Measurements from ENCODE around the gene PTMS. TPM values are rescaled to one million over a fixed set of nuclear protein-coding genes. Genes with fewer than 3 reads are reported as not detected.
A peak's percentile ranks its signal among the peaks of the same experiment; 100 is the strongest.

Gene PTMS
- total RNA-seq, 6 experiments from 2014 or later, result 423 to 607 (median 561) TPM

DNA sequence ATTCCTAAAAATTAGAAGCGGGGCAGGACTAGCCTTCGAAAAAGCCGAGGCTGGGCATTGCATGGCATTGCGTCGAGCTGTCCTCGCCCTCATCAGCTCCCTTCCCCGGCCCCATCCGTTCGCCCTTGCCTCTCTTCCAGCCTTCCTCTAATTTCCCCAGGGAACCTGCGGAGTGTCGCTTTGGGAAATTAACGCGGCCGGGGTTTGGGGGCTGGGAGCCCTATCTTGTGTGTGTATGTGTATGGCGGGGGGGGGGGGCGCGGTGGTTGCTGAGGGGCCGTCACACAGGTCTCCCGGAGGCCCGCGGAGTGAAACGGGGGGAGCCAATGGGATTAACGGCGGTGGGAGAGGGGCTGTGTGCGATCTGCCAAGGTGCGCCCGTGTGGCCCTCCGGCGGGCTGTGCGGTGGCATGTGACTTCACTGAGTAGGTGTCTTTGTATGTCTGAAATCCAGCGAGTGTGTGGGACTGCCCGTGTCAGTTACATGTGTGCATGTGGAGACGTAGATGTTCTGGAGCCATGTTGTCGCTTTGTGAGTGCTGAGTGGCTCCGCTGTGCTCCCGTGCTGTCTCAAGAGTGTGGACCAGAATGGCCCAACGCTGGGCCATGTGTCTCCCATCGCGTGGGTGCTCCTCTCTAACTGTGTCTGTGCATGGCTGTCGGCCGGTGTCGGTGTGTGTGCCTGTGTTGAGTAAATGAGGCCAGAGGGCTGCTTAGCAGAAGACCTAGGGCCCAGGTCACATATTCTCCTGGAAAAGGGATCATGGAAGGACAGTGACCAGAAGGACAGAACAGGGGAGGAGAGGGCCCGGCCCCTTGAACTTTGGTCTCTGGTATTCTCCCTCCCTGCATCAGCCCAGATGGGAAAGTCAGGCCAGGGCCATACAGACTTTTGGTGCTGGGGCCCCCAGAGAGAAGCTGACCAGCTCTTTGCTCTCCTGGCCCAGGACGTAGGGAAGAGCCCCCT, 1.5 kb downstream of the PTMS start:
- H3K9me3 Mint-ChIP-seq, result no peaks in the 10 kb centered on the region
- H3K4me1 Mint-ChIP-seq (ENCODE audit: low read depth), result peaks cover 62% of the 10 kb centered on the region
- H3K27me3 Mint-ChIP-seq (ENCODE audit: insufficient read depth), result peaks cover 4% of the 10 kb centered on the region; the same call in 1 of the 2 replicates
- peaks cover 5% of the 10 kb centered on the region for H3K36me3 Mint-ChIP-seq (ENCODE audit: low read depth)
- peak; percentile 21 for DNase-seq
- peak overlapping the region; percentile 82 for H3K27ac Mint-ChIP-seq
- H3K4me3 Mint-ChIP-seq, result peak overlapping the region; percentile 93
- TF ChIP-seq, protein P1, sequence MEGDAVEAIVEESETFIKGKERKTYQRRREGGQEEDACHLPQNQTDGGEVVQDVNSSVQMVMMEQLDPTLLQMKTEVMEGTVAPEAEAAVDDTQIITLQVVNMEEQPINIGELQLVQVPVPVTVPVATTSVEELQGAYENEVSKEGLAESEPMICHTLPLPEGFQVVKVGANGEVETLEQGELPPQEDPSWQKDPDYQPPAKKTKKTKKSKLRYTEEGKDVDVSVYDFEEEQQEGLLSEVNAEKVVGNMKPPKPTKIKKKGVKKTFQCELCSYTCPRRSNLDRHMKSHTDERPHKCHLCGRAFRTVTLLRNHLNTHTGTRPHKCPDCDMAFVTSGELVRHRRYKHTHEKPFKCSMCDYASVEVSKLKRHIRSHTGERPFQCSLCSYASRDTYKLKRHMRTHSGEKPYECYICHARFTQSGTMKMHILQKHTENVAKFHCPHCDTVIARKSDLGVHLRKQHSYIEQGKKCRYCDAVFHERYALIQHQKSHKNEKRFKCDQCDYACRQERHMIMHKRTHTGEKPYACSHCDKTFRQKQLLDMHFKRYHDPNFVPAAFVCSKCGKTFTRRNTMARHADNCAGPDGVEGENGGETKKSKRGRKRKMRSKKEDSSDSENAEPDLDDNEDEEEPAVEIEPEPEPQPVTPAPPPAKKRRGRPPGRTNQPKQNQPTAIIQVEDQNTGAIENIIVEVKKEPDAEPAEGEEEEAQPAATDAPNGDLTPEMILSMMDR (IDR thresholded peaks at IDR 0.05), result no peak

DNA sequence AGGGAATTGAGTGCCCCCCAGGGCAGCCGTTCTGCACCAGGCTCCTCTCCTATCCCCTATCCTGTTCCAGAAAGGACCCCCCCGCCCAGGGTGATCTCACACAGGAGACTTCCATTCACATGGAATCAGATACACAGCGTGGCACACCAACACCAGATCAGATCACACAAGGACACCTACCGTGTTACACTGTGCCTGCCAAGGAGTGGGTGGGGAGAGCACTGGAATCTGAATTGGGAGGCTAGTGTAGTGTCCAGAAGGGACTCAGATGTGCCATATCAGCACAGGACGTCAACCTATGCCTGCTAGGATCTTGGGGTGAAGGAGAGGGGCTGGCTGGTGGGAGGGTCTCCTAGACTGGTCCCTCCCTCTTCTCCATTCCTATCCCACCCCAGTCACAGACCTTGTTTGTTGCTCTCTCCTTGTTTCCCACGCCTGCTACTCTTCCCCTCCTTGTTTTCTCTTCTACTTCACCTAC, 2.3 kb downstream of the PTMS start:
- Mint-ChIP-seq H3K27me3 (ENCODE audit: insufficient read depth) (peaks cover 4% of the 10 kb centered on the region; the same call in 1 of the 2 replicates), H3K36me3 (ENCODE audit: low read depth) (peaks cover 5% of the 10 kb centered on the region), H3K27ac (peak overlapping the region; percentile 82), H3K4me3 (peak overlapping the region; percentile 93), H3K4me1 (ENCODE audit: low read depth) (peaks cover 54% of the 10 kb centered on the region), H3K9me3 (no peaks in the 10 kb centered on the region)
- no peak for DNase-seq
- TF ChIP-seq, protein P1 (IDR thresholded peaks at IDR 0.05), result no peak

DNA sequence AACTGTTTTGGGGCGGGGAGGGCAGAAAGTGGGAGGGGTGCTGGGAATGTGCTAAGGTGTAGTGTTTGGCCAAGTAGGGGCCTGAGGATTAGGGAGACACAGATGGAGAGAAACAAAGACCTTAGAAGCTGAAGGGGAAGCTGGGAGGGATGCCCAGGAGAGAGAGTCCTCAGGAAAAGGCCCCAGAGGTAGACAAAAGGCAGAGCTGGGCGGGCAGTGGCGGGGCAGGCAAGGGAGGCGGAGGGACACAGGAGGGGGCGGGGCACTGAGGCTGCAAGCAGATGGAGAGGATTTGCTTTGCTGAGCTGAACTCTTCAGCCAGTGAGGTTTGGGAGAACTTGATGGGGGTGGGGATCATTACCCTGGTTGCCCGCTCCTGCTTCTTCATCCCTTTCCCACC, 2.8 kb downstream of the PTMS start:
- Mint-ChIP-seq H3K4me1 (ENCODE audit: low read depth) (peaks cover 49% of the 10 kb centered on the region), H3K36me3 (ENCODE audit: low read depth) (peaks cover 5% of the 10 kb centered on the region), H3K27me3 (ENCODE audit: insufficient read depth) (peaks cover 4% of the 10 kb centered on the region; the same call in 1 of the 2 replicates), H3K9me3 (no peaks in the 10 kb centered on the region), H3K4me3 (peak overlapping the region; percentile 93), H3K27ac (peak overlapping the region; percentile 82)
- no peak for DNase-seq
- TF ChIP-seq, protein P1 (IDR thresholded peaks at IDR 0.05), result no peak

DNA sequence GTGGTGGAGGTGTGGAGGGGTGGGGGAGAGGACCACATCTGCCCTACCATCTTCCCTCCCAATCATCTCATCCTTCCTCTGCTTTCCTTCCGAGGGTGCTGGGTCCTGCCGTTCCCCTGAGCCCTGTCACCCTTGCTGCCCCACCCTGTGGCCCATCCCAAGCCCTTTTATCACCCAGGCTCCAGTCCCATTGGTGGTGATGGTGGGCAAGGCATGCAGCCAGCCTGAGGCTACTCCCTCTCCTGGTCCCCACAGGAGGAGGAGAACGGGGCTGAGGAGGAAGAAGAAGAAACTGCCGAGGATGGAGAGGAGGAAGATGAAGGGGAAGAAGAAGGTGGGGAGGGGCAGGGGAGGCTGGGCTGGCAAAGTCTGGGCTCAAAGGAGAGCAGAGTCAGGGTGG, 3.5 kb downstream of the PTMS start:
- Mint-ChIP-seq H3K36me3 (ENCODE audit: low read depth) (peaks cover 5% of the 10 kb centered on the region), H3K27me3 (ENCODE audit: insufficient read depth) (peaks cover 4% of the 10 kb centered on the region; the same call in 1 of the 2 replicates), H3K4me3 (no peak overlapping the region), H3K4me1 (ENCODE audit: low read depth) (peaks cover 42% of the 10 kb centered on the region), H3K9me3 (no peaks in the 10 kb centered on the region), H3K27ac (no peak overlapping the region)
- DNase-seq, result no peak
- TF ChIP-seq, protein P1 (IDR thresholded peaks at IDR 0.05), result no peak

DNA sequence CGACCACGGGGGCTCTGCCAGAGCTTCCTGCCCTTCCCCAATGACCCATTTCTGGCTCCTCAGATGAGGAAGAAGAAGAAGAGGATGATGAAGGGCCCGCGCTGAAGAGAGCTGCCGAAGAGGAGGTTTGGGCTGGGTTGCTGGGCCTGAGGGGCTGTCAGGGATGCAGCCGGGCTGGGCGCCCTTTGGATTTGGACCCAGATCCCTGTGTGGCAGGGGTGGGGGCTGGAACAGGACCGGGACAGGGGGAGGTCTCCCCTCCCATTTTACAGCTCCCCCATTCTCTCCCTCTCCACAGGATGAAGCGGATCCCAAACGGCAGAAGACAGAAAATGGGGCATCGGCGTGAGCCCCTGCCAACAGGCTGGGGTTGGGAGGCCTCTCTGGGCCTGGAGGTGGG, 3.9 kb downstream of the PTMS start:
- Mint-ChIP-seq H3K9me3 (no peaks in the 10 kb centered on the region), H3K36me3 (ENCODE audit: low read depth) (peaks cover 5% of the 10 kb centered on the region), H3K27ac (no peak overlapping the region), H3K4me1 (ENCODE audit: low read depth) (peaks cover 38% of the 10 kb centered on the region), H3K4me3 (no peak overlapping the region), H3K27me3 (ENCODE audit: insufficient read depth) (peaks cover 8% of the 10 kb centered on the region; the same call in 1 of the 2 replicates)
- no peak for DNase-seq
- TF ChIP-seq, protein P1 (IDR thresholded peaks at IDR 0.05), result no peak

All from HFFc6 (cell line).